Measurements from ENCODE around the gene ZDHHC3. TPM values are rescaled to one million over a fixed set of nuclear protein-coding genes. Genes with fewer than 3 reads are reported as not detected.

The ZDHHC3 gene
- total and polyA plus RNA-seq, 2 donors (not counting 1 experiment from before 2014, with no cell fraction given): 37.2 to 52.6 TPM

DNA sequence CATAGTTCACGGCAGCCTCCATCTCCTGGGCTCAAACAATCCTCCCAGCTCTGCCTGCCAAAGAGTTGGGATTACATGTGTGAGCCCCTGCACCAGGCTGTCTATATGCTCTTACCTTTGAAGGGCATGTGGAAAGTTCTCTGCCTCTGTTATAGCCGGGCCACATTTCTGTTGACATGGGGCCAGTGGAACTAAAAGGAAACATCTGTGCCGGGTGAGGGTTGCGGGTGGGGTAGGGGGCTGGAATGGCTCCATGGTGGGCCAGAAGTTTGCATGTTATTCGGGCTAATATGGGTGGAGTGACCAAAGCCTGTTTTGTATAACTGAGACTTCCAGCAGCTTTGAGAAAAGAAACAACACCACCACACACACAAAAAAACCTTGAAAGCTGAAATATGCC, 41.8 kb upstream of the ZDHHC3 start:
- no peaks in the 10 kb centered on the region for H3K79me2 ChIP-seq (ENCODE audit: control insufficient read depth, insufficient read depth, low read length)
- no peaks in the 10 kb centered on the region for H4K20me1 ChIP-seq (ENCODE audit: control insufficient read depth, insufficient read depth, low read length, poor library complexity, severe bottlenecking)
- no peak for TF ChIP-seq CTCF (IDR thresholded peaks at IDR 0.05)
- TF ChIP-seq EZH2 (IDR thresholded peaks at IDR 0.05; ENCODE audit: borderline replicate concordance, insufficient read depth, low read depth, low read length, poor library complexity, severe bottlenecking): no peak
- H3K4me3 ChIP-seq (ENCODE audit: control extremely low read depth in 1 of 5, extremely low read depth in 1 of 5, insufficient read depth in 1 of 5, low read depth in 2 of 5, low read length in 4 of 5): no peak overlapping the region
- no peaks in the 10 kb centered on the region for H3K9me3 ChIP-seq (ENCODE audit: control extremely low read depth in 1 of 3, control insufficient read depth in 2 of 3, insufficient read depth in 1 of 3, low read length in 2 of 3)
- intact Hi-C loops (cut with micrococcal nuclease): no loop called here
- no peak overlapping the region for H2AFZ ChIP-seq (ENCODE audit: insufficient read depth, low read depth, low read length, poor library complexity, severe bottlenecking)
- no peaks in the 10 kb centered on the region for H3K4me1 ChIP-seq (ENCODE audit: control insufficient read depth in 2 of 2, insufficient read depth in 2 of 2, low read length in 2 of 2)
- H3K27me3 ChIP-seq (replicated peaks in 1 of 4; ENCODE audit: control extremely low read depth in 1 of 4, control insufficient read depth in 3 of 4, insufficient read depth in 4 of 4, low read length in 3 of 4): no peaks in the 10 kb centered on the region
- H3K9ac ChIP-seq (ENCODE audit: low read length): no peak overlapping the region
- ChIA-PET POLR2A (no interaction called here), CTCF (no interaction called here)
- ATAC-seq (ENCODE audit: low read depth) (no peak), DNase-seq (no peak)
- no peak overlapping the region for H3K4me2 ChIP-seq (replicated peaks; ENCODE audit: low read depth, low read length, poor library complexity, severe bottlenecking)
- whole genome bisulfite sequencing (ENCODE audit: insufficient coverage): 50% methylated on average over 1 of the region's 5 CpGs
- H3K27ac Mint-ChIP-seq: no peak overlapping the region
- H3K4me3 Mint-ChIP-seq: no peak overlapping the region
- no peaks in the 10 kb centered on the region for H3K4me1 Mint-ChIP-seq
- peaks cover 6% of the 10 kb centered on the region in 2 experiments for H3K36me3 ChIP-seq (replicated peaks in 1 of 2; ENCODE audit: control extremely low read depth in 1 of 2, control insufficient read depth in 1 of 2, extremely low read depth in 1 of 2, insufficient read depth in 2 of 2, low read length in 1 of 2)
- no peaks in the 10 kb centered on the region for H3K9me3 Mint-ChIP-seq (ENCODE audit: insufficient read depth)
- H3K27me3 Mint-ChIP-seq: no peaks in the 10 kb centered on the region
- H3K27ac ChIP-seq (ENCODE audit: low read length in 2 of 2): no peak overlapping the region

- no peak overlapping the region for H3K4me3 ChIP-seq (ENCODE audit: control extremely low read depth in 1 of 5, extremely low read depth in 1 of 5, insufficient read depth in 1 of 5, low read depth in 2 of 5, low read length in 4 of 5)
- no peak overlapping the region for H3K4me2 ChIP-seq (replicated peaks; ENCODE audit: low read depth, low read length, poor library complexity, severe bottlenecking)
- no peaks in the 10 kb centered on the region for H3K9me3 Mint-ChIP-seq (ENCODE audit: insufficient read depth)
- H3K27ac Mint-ChIP-seq: no peak overlapping the region
- H3K4me3 Mint-ChIP-seq: no peak overlapping the region
- POLR2A ChIA-PET: no interaction called here
- H4K20me1 ChIP-seq (ENCODE audit: control insufficient read depth, insufficient read depth, low read length, poor library complexity, severe bottlenecking): no peaks in the 10 kb centered on the region
- peaks cover 6 to 10% of the 10 kb centered on the region in 2 experiments for H3K36me3 ChIP-seq (replicated peaks in 1 of 2; ENCODE audit: control extremely low read depth in 1 of 2, control insufficient read depth in 1 of 2, extremely low read depth in 1 of 2, insufficient read depth in 2 of 2, low read length in 1 of 2)
- no peak overlapping the region for H3K9ac ChIP-seq (ENCODE audit: low read length)
- H3K4me1 ChIP-seq (ENCODE audit: control insufficient read depth in 2 of 2, insufficient read depth in 2 of 2, low read length in 2 of 2): peaks cover 6 to 7% of the 10 kb centered on the region in 2 donors
- no peak for ATAC-seq (ENCODE audit: low read depth)
- H3K4me1 Mint-ChIP-seq: peaks cover 7% of the 10 kb centered on the region
- CTCF ChIA-PET: no interaction called here
- H3K27me3 ChIP-seq (replicated peaks in 1 of 4; ENCODE audit: control extremely low read depth in 1 of 4, control insufficient read depth in 3 of 4, insufficient read depth in 4 of 4, low read length in 3 of 4): no peaks in the 10 kb centered on the region
- H3K79me2 ChIP-seq (ENCODE audit: control insufficient read depth, insufficient read depth, low read length): no peaks in the 10 kb centered on the region
- TF ChIP-seq CTCF (IDR thresholded peaks at IDR 0.05) (no peak), EZH2 (IDR thresholded peaks at IDR 0.05; ENCODE audit: borderline replicate concordance, insufficient read depth, low read depth, low read length, poor library complexity, severe bottlenecking) (no peak)
- H3K9me3 ChIP-seq (ENCODE audit: control extremely low read depth in 1 of 3, control insufficient read depth in 2 of 3, insufficient read depth in 1 of 3, low read length in 2 of 3): no peaks in the 10 kb centered on the region
- H3K27ac ChIP-seq (ENCODE audit: low read length in 2 of 2): no peak overlapping the region
- H3K27me3 Mint-ChIP-seq: no peaks in the 10 kb centered on the region
- H2AFZ ChIP-seq (ENCODE audit: insufficient read depth, low read depth, low read length, poor library complexity, severe bottlenecking): no peak overlapping the region
- no peak for DNase-seq
- intact Hi-C loops (cut with micrococcal nuclease): no loop called here
- no CpG with 5 or more reads among the region's 2 CpGs for WGBS (ENCODE audit: insufficient coverage)
Observed at GRCh38 chr3:45016916-45017315, 40.9 kb upstream of the ZDHHC3 start.
